Keratinocyte (primary cell): Measurements from ENCODE around the gene CLDN1. TPM values are rescaled to one million over a fixed set of nuclear protein-coding genes. Genes with fewer than 3 reads are reported as not detected.

Experiments used
- DNase-seq: peaks from one replicate; pipeline ENCODE4 v3.0.0-alpha.2; 2011; ENCODE audit warnings: low read depth, missing footprints, low spot score
- FAIRE-seq: peaks from 2 replicates; lab custom pipeline; 2011; peaks lifted over from hg19 to GRCh38; lab: Jason Lieb, UNC
- H2AFZ ChIP-seq: 2 replicates; pipeline ENCODE4 v1.6.0; 2012; ENCODE audit warnings: low read length, control low read depth, inconsistent platforms; ENCODE audit not compliant: control insufficient read depth
- H3K27ac ChIP-seq: 2 replicates; pipeline ENCODE4 v1.5.1; 2011; ENCODE audit warnings: low read length; ENCODE audit not compliant: control insufficient read depth, insufficient read depth
- H3K27me3 ChIP-seq: 3 replicates; pipeline ENCODE4 v1.6.0; 2011; ENCODE audit warnings: low read length; ENCODE audit not compliant: control insufficient read depth, insufficient read depth; ENCODE audit errors: extremely low read depth
- H3K36me3 ChIP-seq, 2 experiments: 2 replicates in 1 of 2; 3 replicates in 1 of 2; pipeline ENCODE4 v1.5.1; 2011; ENCODE audit warnings: low read length in 2 of 2, mild to moderate bottlenecking in 1 of 2; ENCODE audit not compliant: control insufficient read depth in 2 of 2, insufficient read depth in 2 of 2; ENCODE audit errors: extremely low read depth in 1 of 2
- H3K4me1 ChIP-seq: 3 replicates; pipeline ENCODE4 v1.5.1; 2011; ENCODE audit warnings: low read length; ENCODE audit not compliant: control insufficient read depth, insufficient read depth; ENCODE audit errors: extremely low read depth
- H3K4me2 ChIP-seq: 3 replicates; pipeline ENCODE4 v1.6.0; 2011; ENCODE audit warnings: low read depth, low read length; ENCODE audit not compliant: control insufficient read depth, insufficient read depth; ENCODE audit errors: extremely low read depth
- H3K4me3 ChIP-seq, 3 experiments: fragments of 200-600 bp in 1 of 3; sonication (generic) in 1 of 3; 2 replicates in 2 of 3; 3 replicates in 1 of 3; pipeline ENCODE4 v1.5.1; 2011 to 2016; ENCODE audit warnings: low read length in 3 of 3, mild to moderate bottlenecking in 3 of 3, control low read depth in 2 of 3, inconsistent platforms in 1 of 3, low read depth in 1 of 3, mixed read lengths in 1 of 3, mixed run types in 1 of 3, moderate library complexity in 1 of 3; ENCODE audit not compliant: control insufficient read depth in 2 of 3, insufficient read depth in 2 of 3; ENCODE audit errors: extremely low read depth in 1 of 3
- H3K79me2 ChIP-seq: 2 replicates; pipeline ENCODE4 v1.6.0; 2012; ENCODE audit warnings: low read length; ENCODE audit not compliant: control insufficient read depth, insufficient read depth
- H3K9ac ChIP-seq: 3 replicates; pipeline ENCODE4 v1.6.0; 2011; ENCODE audit warnings: low read length; ENCODE audit not compliant: control insufficient read depth, insufficient read depth; ENCODE audit errors: extremely low read depth
- H3K9me1 ChIP-seq: 3 replicates; pipeline ENCODE4 v1.6.0; 2011; ENCODE audit warnings: low read length; ENCODE audit not compliant: control insufficient read depth, insufficient read depth; ENCODE audit errors: extremely low read depth
- H3K9me3 ChIP-seq: 2 replicates; pipeline ENCODE4 v1.5.1; 2012; ENCODE audit warnings: low read depth, low read length; ENCODE audit not compliant: control insufficient read depth
- H4K20me1 ChIP-seq: 3 replicates; pipeline ENCODE4 v1.6.0; 2011; ENCODE audit warnings: low read length; ENCODE audit not compliant: control insufficient read depth, insufficient read depth; ENCODE audit errors: extremely low read depth
- EZH2 ChIP-seq: IDR thresholded peaks from one replicate; pipeline ENCODE4 v1.6.1; 2012; ENCODE audit warnings: inconsistent platforms, mild to moderate bottlenecking, low read length, moderate library complexity
- dilution Hi-C: fragments of 300-500 bp; cut with MboI; formaldehyde crosslinking; loops from one replicate; pipeline ENCODE4 v1.7.0; 2020; ENCODE audit warnings: low sequenced_read_pairs; ENCODE audit not compliant: extremely low pct_ligation_motif_present
- polyA plus RNA-seq, 5 experiments: library from polyadenylated mRNA; depleted of rRNA in 3 of 5; stranded (reverse) in 3 of 5; stranded (forward) in 1 of 5; unstranded in 1 of 5; fragments of >200 nt; gene quantifications; 1 replicate in 1 of 5; 2 replicates in 3 of 5; 3 replicates in 1 of 5; pipeline versions ENCODE4 v1.2.1 to v1.2.3, GENCODE V29; 2011 to 2012; ENCODE audit warnings: missing spikeins in 2 of 5, low read depth in 1 of 5, low replicate concordance in 1 of 5
- TF ChIP-seq, protein P1 (sequence below), 3 experiments: IDR thresholded peaks in 1 of 3; conservative IDR thresholded peaks in 1 of 3; optimal IDR thresholded peaks in 1 of 3; 2 replicates in 2 of 3; 3 replicates in 1 of 3; pipeline versions ENCODE3 to v1.5.1; 2011; ENCODE audit warnings: low read length in 3 of 3, mild to moderate bottlenecking in 3 of 3, moderate library complexity in 2 of 3, control low read depth in 1 of 3, inconsistent platforms in 1 of 3; ENCODE audit not compliant: insufficient read depth in 2 of 3; ENCODE audit errors: extremely low read depth in 1 of 3

The CLDN1 gene
- polyA plus RNA-seq, 1 donor (not counting 4 experiments of a cell fraction or from before 2014, with no cell fraction given): 218 TPM

DNA sequence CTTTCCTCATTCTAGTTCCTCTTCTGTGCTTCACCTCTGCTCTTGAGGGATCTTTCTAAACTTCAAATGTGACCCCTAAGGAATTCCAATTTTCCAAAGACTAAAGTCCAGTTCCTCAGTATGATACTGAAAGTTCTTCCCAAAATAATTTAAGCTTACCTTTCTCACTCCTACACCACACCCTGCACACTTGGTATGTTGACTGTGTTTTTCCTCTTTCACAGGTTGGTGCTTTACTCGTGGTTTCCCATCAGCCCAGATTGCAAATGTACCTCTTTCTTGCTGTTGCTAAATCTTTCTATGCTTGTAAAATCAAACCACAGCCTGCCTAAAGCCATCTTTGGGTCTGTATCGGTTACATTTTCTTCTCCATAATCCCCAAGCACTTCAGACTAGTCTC is 35.2 kb upstream of the CLDN1 start:
- Histone ChIP-seq H2AFZ (peak overlapping the region; percentile 84), H3K9me3 (no peaks in the 10 kb centered on the region), H3K4me3 (no peak overlapping the region), H4K20me1 (no peaks in the 10 kb centered on the region), H3K27me3 (no peaks in the 10 kb centered on the region), H3K36me3 (no peaks in the 10 kb centered on the region), H3K27ac (no peak overlapping the region), H3K9me1 (no peaks in the 10 kb centered on the region), H3K79me2 (no peaks in the 10 kb centered on the region), H3K4me2 (peak overlapping the region; percentile 46), H3K4me1 (peaks cover 17% of the 10 kb centered on the region), H3K9ac (no peak overlapping the region)
- no peak for DNase-seq
- peak; percentile 34 for FAIRE-seq
- TF ChIP-seq EZH2: no peak
- TF ChIP-seq, protein P1, sequence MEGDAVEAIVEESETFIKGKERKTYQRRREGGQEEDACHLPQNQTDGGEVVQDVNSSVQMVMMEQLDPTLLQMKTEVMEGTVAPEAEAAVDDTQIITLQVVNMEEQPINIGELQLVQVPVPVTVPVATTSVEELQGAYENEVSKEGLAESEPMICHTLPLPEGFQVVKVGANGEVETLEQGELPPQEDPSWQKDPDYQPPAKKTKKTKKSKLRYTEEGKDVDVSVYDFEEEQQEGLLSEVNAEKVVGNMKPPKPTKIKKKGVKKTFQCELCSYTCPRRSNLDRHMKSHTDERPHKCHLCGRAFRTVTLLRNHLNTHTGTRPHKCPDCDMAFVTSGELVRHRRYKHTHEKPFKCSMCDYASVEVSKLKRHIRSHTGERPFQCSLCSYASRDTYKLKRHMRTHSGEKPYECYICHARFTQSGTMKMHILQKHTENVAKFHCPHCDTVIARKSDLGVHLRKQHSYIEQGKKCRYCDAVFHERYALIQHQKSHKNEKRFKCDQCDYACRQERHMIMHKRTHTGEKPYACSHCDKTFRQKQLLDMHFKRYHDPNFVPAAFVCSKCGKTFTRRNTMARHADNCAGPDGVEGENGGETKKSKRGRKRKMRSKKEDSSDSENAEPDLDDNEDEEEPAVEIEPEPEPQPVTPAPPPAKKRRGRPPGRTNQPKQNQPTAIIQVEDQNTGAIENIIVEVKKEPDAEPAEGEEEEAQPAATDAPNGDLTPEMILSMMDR (optimal IDR thresholded peaks at IDR 0.05 in 1 of 3, IDR thresholded peaks at IDR 0.05 in 1 of 3, conservative IDR thresholded peaks at IDR 0.05 in 1 of 3; ENCODE audit: extremely low read depth in 1 of 3, insufficient read depth in 2 of 3, low read length in 3 of 3): no peak
- dilution Hi-C loops: no loop called here

DNA sequence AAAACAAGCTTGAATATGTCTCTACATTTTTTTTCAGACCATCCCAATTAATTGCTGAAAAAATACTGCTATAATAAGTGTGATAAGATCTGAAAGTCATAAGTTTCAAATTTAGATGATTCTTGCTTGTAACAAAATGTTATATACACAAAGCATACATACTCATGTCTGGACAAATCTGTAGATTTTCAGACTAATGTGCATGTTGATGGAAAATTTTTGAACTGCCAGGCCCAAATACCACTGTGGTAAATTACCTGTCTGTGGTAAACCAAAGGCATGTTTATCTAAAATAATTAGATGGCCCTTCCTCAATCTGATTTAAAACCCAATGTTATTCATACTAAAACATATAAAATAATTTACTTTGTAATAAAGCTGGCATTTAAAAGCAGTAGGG is 34.0 kb upstream of the CLDN1 start:
- no peaks in the 10 kb centered on the region for H3K36me3 ChIP-seq
- no peak for TF ChIP-seq EZH2
- TF ChIP-seq, protein P1 (optimal IDR thresholded peaks at IDR 0.05 in 1 of 3, IDR thresholded peaks at IDR 0.05 in 1 of 3, conservative IDR thresholded peaks at IDR 0.05 in 1 of 3; ENCODE audit: extremely low read depth in 1 of 3, insufficient read depth in 2 of 3, low read length in 3 of 3): no peak
- no peak overlapping the region for H2AFZ ChIP-seq
- no peaks in the 10 kb centered on the region for H3K9me1 ChIP-seq
- no peaks in the 10 kb centered on the region for H3K79me2 ChIP-seq
- H3K4me1 ChIP-seq: peaks cover 17% of the 10 kb centered on the region
- no peak overlapping the region for H3K4me3 ChIP-seq
- H3K27me3 ChIP-seq: no peaks in the 10 kb centered on the region
- FAIRE-seq (peak; percentile 59), DNase-seq (no peak)
- peak overlapping the region; percentile 15 for H3K27ac ChIP-seq
- no peak overlapping the region for H3K9ac ChIP-seq
- no peaks in the 10 kb centered on the region for H3K9me3 ChIP-seq
- peak overlapping the region; percentile 18 for H3K4me2 ChIP-seq
- no peaks in the 10 kb centered on the region for H4K20me1 ChIP-seq
- dilution Hi-C loops: no loop called here
